UCSD-AML1 (cell line): ENCODE results near the gene DENND1A.

Experiments
- DNase-seq: peaks from one replicate; lab custom pipeline; 2025; ENCODE audit not compliant: unreplicated experiment; lab: John Stamatoyannopoulos, UW

The DENND1A gene

GRCh38 chr9:123775289-123776284, 154.3 kb downstream of the DENND1A start:
- no peak for DNase-seq

- DNase-seq: no peak
These were observed 156.1 kb downstream of the DENND1A start for GRCh38 chr9:123773783-123774182.

GRCh38 chr9:123772967-123773366, 157.0 kb downstream of the DENND1A start:
- no peak for DNase-seq

GRCh38 chr9:123772374-123772773, 157.6 kb downstream of the DENND1A start:
- no peak for DNase-seq

GRCh38 chr9:123771690-123772089, 158.2 kb downstream of the DENND1A start:
- DNase-seq: no peak

GRCh38 chr9:123769719-123770118, 160.2 kb downstream of the DENND1A start:
- DNase-seq: no peak

- DNase-seq: no peak
These were observed 165.9 kb downstream of the DENND1A start for GRCh38 chr9:123763910-123764588.

GRCh38 chr9:123761905-123762605, 167.9 kb downstream of the DENND1A start:
- no peak for DNase-seq

GRCh38 chr9:123757960-123758359, 172.0 kb downstream of the DENND1A start:
- DNase-seq: no peak

GRCh38 chr9:123757547-123757946, 172.4 kb downstream of the DENND1A start:
- no peak for DNase-seq

- DNase-seq: no peak
These were observed 173.3 kb downstream of the DENND1A start for GRCh38 chr9:123756484-123757106.

- no peak for DNase-seq
These were observed 176.2 kb downstream of the DENND1A start for GRCh38 chr9:123753669-123754258.

GRCh38 chr9:123753016-123753415, 176.9 kb downstream of the DENND1A start:
- DNase-seq: no peak

GRCh38 chr9:123749580-123750202, 180.2 kb downstream of the DENND1A start:
- no peak for DNase-seq

GRCh38 chr9:123746765-123747164, 183.2 kb downstream of the DENND1A start:
- DNase-seq: no peak

GRCh38 chr9:123745933-123746332, 184.0 kb downstream of the DENND1A start:
- DNase-seq: no peak

- no peak for DNase-seq
These were observed 184.5 kb downstream of the DENND1A start for GRCh38 chr9:123745451-123745850.

- no peak for DNase-seq
These were observed 186.2 kb downstream of the DENND1A start for GRCh38 chr9:123743737-123744136.

GRCh38 chr9:123742009-123742767, 187.7 kb downstream of the DENND1A start:
- DNase-seq: no peak
